UCSD-AML1 (cell line): Measurements from ENCODE around the gene PHF13.
"Not testable (repeated sequence)": the region's sequence is repeated elsewhere in the genome, so short reads cannot be mapped to it uniquely, and the experiment has no call there.

Experiments
- DNase-seq: peaks from one replicate; lab custom pipeline; 2025; ENCODE audit not compliant: unreplicated experiment; lab: John Stamatoyannopoulos, UW

The PHF13 gene

GRCh38 chr1:6627031-6627430, 13.5 kb downstream of the PHF13 start:
- no peak for DNase-seq

DNA sequence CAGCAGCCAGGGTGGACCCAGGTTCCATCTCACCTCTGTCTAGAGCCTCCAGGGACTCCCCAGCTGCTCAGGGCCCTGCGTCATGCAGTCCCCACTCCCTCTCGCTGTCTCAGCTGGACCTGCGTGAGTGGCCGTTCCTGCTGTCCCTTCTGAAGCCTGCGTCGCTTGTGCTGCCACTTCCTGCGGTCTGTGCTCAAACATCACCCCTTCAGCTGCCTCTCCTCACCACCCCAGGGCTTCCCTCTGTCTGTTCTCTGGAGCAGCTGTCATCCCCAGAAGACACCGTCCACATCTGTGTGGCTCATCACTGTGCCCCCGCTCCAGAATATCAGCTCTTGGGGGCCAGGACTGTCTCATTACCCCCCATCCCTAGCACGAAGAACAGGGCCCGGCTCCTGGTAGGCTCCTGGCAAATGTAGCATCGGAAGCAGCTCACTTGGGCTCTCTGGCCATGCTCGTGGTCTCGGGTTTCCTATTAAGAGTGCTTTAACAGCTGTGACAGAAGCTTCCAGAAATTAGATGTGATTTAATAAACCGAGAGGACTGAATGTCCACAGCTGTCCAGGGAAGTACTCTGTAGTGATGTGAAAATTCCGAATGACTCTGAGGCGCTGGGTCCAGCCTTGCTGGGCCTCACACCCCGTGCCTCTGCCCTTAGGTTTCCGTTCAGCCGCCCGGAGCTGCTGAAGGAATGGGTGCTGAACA, 14.5 kb downstream of the PHF13 start:
- no peak for DNase-seq

- no peak for DNase-seq
These were observed 15.5 kb downstream of the PHF13 start for GRCh38 chr1:6628971-6629479.

GRCh38 chr1:6630027-6630426, 16.5 kb downstream of the PHF13 start:
- DNase-seq = no peak

DNA sequence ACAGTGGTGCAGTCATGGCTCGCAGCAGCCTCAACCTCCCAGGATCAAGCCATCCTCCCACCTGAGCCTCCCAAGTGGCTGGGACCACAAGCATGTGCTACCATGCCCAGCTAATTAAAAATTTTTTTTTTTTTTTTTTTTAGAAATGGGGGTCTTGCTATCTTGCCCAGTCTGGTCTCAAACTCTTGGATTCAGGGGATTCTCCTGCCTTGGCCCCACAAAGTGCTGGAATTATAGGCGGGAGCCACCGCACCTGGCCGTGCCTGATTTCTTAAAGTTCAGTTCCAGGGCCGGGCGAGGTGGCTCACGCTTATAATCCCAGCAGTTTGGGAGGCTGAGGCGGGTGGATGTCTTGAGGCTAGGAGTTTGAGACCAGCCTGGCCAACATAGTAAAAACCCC, 17.5 kb downstream of the PHF13 start:
- no peak for DNase-seq

DNA sequence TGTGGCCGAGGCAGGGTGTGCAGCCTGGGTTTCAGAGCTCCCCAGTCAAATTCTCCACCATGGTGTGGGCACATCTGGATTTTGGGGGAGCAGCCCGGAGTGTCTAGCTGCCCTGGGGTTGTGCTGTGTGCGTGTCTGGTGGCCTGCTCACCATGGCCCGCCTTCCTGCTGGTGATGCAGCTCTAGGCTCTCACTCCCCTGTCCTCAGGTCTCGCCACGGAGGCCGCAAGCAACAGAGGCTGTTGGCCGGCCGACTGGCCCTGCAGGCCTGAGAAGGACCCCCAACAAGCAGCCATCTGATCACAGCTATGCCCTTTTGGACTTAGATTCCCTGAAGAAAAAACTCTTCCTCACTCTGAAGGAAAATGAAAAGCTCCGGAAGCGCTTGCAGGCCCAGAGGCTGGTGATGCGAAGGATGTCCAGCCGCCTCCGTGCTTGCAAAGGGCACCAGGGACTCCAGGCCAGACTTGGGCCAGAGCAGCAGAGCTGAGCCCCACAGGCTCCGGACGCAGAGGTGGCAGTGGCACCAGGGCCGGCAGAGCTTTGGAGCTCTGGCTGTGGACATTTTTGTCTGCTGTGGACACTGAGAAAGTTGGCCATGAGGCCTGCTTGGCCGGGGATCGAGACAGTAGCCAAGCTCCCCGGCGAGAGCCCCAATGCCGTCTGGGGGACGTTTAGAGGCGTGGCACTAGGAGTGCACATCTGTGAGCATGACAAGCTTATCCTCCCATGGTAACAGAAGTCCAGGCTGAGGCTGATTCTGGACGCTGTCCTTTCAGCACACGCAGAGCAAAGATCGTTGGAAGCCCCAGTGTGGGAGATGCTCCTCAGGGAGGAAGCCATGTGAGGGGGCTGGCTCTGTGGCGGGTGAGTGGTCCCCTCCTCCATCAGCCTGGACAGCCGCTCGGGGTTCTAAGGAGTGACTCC, 19.3 kb downstream of the PHF13 start:
- DNase-seq = no peak

DNA sequence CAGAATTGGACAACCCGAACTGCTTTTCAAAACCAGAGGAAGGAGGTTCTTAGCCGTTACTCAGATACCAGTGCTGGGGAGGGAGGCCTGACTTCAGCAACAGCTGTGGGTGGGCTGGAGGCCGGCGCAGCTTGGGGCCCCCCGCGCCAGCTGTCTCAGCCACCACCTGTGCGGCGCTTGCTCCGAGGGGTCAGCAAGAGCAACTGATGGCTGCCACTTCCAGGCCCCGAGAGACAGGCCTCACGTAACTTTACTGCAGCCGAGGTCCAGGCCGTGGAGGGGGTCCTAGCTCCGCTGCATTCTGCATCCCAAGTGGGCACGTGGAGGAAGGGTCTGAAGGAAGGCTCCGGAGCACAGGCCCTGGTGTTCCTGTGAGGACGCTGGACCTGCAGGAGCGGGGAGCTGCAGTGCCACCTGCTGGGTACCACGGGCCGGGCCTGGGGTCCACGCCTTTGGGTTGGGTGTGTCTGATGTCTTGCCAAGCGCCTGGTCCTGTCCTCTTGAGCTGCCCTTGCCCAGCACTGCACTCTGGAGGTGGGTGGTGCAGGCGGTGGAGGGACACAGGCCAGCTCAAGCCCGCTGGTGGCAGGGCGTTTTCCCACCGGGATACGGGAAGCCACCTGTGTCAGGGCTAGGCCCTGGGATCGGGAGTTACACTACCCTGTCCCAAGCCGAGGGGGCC, 21.0 kb downstream of the PHF13 start:
- DNase-seq = peak; percentile 42

GRCh38 chr1:6635161-6635909, 21.8 kb downstream of the PHF13 start:
- DNase-seq = no peak

DNA sequence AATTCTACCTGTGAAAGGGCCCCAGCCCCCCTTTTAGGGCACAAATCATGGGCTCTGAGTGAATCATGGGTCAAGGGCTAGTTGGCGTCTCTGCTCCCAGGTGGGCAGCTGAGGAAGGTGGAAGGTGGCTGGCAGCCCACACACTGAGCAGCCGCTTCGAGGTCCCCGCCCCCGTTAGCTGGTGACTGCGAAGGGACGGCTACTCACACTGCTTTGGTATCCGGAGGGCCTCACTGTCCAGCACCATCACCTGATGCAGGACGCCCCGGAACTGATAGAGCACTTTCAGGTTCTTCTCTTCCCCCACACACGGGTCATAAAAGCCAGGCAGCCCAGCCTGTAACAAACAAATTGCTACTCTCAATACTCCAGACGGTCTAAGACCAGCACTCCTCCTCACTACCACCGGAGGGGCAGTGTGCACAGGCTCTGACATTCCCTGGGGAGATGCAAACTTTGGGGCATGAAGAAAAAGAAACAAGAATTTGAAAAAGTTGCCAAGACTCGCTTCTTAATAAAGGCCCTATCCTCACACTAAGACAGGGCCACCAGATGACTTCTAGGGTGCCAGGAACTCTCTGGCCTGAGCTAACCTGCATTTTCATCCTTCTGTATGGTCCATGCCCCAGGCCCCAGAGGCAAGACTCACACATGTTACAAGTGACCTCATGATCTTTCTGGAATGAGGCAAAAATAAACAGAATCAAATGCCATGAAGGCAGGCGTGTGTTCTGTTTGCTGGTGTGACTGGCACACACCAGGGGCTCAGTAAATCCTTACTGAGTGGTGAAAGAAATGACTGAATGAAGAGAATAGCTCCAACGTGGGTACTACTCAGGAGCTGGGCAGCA, 22.6 kb downstream of the PHF13 start:
- DNase-seq = no peak

- not testable (repeated sequence) for DNase-seq
These were observed 23.2 kb downstream of the PHF13 start for GRCh38 chr1:6636778-6637177.

DNA sequence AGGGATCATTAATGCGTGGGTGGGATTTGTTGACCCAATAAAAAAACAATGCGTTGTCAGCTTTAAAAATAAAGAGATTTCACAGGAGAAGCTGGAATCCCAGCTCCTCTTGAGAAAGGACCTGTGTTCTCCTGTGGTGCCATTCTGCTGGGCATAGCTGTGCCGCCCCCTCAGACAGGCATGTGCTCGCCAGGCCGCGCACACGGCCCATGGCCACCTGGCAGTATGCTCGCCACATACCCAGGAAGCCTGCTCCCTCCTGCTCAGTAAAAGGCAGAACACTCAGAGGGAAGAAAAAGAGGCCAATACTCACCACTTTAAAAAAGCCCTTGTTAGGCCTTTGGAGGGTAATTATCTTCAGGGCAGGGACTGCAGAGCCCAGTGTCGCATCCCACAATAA, 24.2 kb downstream of the PHF13 start:
- DNase-seq = no peak

GRCh38 chr1:6638226-6638625, 24.7 kb downstream of the PHF13 start:
- no peak for DNase-seq

GRCh38 chr1:6640867-6641266, 27.3 kb downstream of the PHF13 start:
- not testable (repeated sequence) for DNase-seq

GRCh38 chr1:6645018-6645417, 31.5 kb downstream of the PHF13 start:
- DNase-seq = no peak

DNA sequence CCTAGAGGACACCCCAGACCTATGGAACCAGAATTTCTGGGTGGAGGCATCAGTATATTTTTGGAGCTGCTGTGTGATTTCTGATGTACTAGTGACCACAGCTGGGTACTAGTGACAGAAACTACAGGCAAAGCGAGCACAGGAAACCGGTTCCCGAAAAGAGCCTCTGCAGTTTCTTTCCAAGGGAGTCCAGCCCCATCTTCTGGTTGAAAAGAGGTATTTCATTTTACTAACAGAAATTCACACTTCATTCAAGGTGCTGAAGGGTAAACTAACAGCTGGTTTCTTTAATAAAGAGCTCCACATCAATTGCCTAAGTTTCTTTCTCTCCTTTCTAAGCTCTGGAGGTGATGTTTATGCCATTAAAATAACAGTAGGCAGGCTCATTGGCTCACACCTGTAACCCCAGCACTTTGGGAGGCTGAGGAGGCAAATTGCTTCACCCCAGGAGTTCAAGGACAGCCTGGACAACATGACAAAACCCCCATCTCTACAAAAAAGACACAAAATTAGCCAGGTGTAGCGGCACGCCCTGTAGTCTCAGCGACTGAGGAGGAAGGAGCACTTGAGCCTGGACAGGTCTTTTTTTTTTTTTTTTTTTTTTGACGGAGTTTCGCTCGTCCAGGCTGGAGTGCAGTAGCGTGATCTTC, 33.1 kb downstream of the PHF13 start:
- peak; percentile 16 for DNase-seq

- no peak for DNase-seq
These were observed 35.0 kb downstream of the PHF13 start for GRCh38 chr1:6648556-6648955.

- DNase-seq = no peak
These were observed 38.4 kb downstream of the PHF13 start for GRCh38 chr1:6651909-6652308.

DNA sequence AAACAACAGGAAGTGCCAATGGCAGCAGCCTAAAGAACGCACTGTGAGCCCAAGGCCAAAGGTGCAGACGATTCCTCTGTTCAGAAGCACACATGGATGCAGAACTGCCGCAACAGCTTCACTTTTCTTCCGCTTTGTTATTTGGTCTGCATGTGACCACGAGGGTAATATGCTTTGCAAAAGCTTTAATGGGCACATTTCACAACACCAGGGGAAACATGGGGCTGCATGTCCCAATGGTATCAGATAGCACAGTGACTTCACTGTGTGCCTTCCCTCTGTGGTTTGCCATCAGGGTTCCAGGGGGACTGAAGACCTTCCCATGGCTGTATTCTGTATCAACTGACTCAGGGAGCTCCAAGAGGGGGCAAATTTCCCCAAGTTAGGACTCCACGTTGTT, 39.5 kb downstream of the PHF13 start:
- no peak for DNase-seq
